ENCODE measurements around the gene HSBP1L1. TPM values are rescaled to one million over a fixed set of nuclear protein-coding genes. Genes with fewer than 3 reads are reported as not detected.

The HSBP1L1 gene
- total and polyA plus RNA-seq, 2 of the 13 experiments (the other 11 are each of a cell fraction or from before 2014, with no cell fraction given): 22.6 to 45.1 TPM

GRCh38 chr18:79985172-79985571, 20.7 kb downstream of the HSBP1L1 start (continued):
- no peak; the same call in 1 of the 2 replicates for TF ChIP-seq ZFP91 (CRISPR knock-in tag; IDR thresholded peaks at IDR 0.05; ENCODE audit: borderline replicate concordance)
- no peak for TF ChIP-seq SKI (IDR thresholded peaks at IDR 0.05; ENCODE audit: partially characterized antibody)
- TF ChIP-seq RXRA (CRISPR knock-in tag; IDR thresholded peaks at IDR 0.05): peak; percentile 54; the same call in 1 of the 2 replicates
- TF ChIP-seq TCF7 (IDR thresholded peaks at IDR 0.05; ENCODE audit: low read depth): no peak
- peak; percentile 56; the same call in 1 of the 2 replicates for TF ChIP-seq ZMYM3 (CRISPR knock-in tag; IDR thresholded peaks at IDR 0.05)
- no peak for TF ChIP-seq ZNF513 (CRISPR knock-in tag; conservative IDR thresholded peaks at IDR 0.05)
- no peak for TF ChIP-seq ZNF879 (CRISPR knock-in tag; IDR thresholded peaks at IDR 0.05)
- no peak for TF ChIP-seq ZNF329 (CRISPR knock-in tag; IDR thresholded peaks at IDR 0.05; ENCODE audit: low read depth)
- TF ChIP-seq PHF20 (CRISPR knock-in tag; IDR thresholded peaks at IDR 0.05): no peak
- TF ChIP-seq PHF21A (CRISPR knock-in tag; IDR thresholded peaks at IDR 0.05): no peak
- no peak for TF ChIP-seq NKX3-1 (CRISPR knock-in tag; IDR thresholded peaks at IDR 0.05)
- TF ChIP-seq ZNF383 (CRISPR knock-in tag; IDR thresholded peaks at IDR 0.05; ENCODE audit: borderline replicate concordance): no peak
- TF ChIP-seq ETS1 (CRISPR knock-in tag; IDR thresholded peaks at IDR 0.05): no peak
- TF ChIP-seq JARID2 (CRISPR knock-in tag; IDR thresholded peaks at IDR 0.05; ENCODE audit: insufficient replicate concordance): no peak
- no peak for TF ChIP-seq AKNA (CRISPR knock-in tag; IDR thresholded peaks at IDR 0.05; ENCODE audit: borderline replicate concordance)
- TF ChIP-seq ZNF431 (CRISPR knock-in tag; IDR thresholded peaks at IDR 0.05; ENCODE audit: borderline replicate concordance, low read depth): no peak
- TF ChIP-seq CREM (IDR thresholded peaks at IDR 0.05): no peak
- no peak for TF ChIP-seq CREM (CRISPR knock-in tag; IDR thresholded peaks at IDR 0.05)
- TF ChIP-seq ZNF816 (CRISPR knock-in tag; IDR thresholded peaks at IDR 0.05; ENCODE audit: borderline replicate concordance): no peak
- no peak for TF ChIP-seq ZNF713 (CRISPR knock-in tag; IDR thresholded peaks at IDR 0.05)
- no peak for TF ChIP-seq ARHGAP35 (CRISPR knock-in tag; IDR thresholded peaks at IDR 0.05; ENCODE audit: borderline replicate concordance)
- TF ChIP-seq ZFP36L1 (CRISPR knock-in tag; IDR thresholded peaks at IDR 0.05): no peak
- TF ChIP-seq ZNF562 (CRISPR knock-in tag; IDR thresholded peaks at IDR 0.05; ENCODE audit: borderline replicate concordance): no peak

Data from HepG2 (cell line).